ENCODE results near the gene NAMPT. TPM values are rescaled to one million over a fixed set of nuclear protein-coding genes. Genes with fewer than 3 reads are reported as not detected.

NAMPT gene
- total and polyA plus RNA-seq, 8 donors: 24.5 to 127 (median 59.1) TPM

- TF ChIP-seq CTCF (IDR thresholded peaks at IDR 0.05): no peak
- H3K9me3 ChIP-seq: no peaks in the 10 kb centered on the region
- H3K36me3 ChIP-seq: no peaks in the 10 kb centered on the region
- peak; percentile 88 to 94 (median 92) for ATAC-seq
- intact Hi-C loops (cut with DNase I): no loop called here
- 0 to 1% methylated on average over 55 to 70 of the region's 70 CpGs for WGBS, 2 donors
- H3K4me1 ChIP-seq: peaks cover 0 to 21% (median 10%) of the 10 kb centered on the region in 3 donors
- H3K27me3 ChIP-seq: no peaks in the 10 kb centered on the region
- H3K27ac ChIP-seq: peak overlapping the region; percentile 87 to 98 (median 92)
- peak overlapping the region; percentile 45 to 83 (median 57) for H3K4me3 ChIP-seq
- DNase-seq: peak; percentile 99 to 100 (median 100)
- FAIRE-seq: no peak
These were observed 470 bp upstream of the NAMPT start for GRCh38 chr7:106285051-106285854.

GRCh38 chr7:106283831-106284713, 711 bp downstream of the NAMPT start:
- DNase-seq: peak; percentile 49 to 82 (median 69)
- peak; percentile 29 for FAIRE-seq
- Histone ChIP-seq H3K27ac (peak overlapping the region; percentile 82 to 98 (median 92)), H3K27me3 (no peaks in the 10 kb centered on the region), H3K4me3 (peak overlapping the region; percentile 48 to 83 (median 57)), H3K4me1 (peaks cover 0 to 20% (median 8%) of the 10 kb centered on the region in 3 donors), H3K9me3 (no peaks in the 10 kb centered on the region), H3K36me3 (no peaks in the 10 kb centered on the region)
- intact Hi-C loops (cut with DNase I): loop anchor here in 1 of 3 donors (5.0 kb wide), 1 partner anchor 37 kb away; no protein-coding TSS in a partner anchor
- 0 to 1% methylated on average over 36 to 72 of the region's 72 CpGs for WGBS, 2 donors
- no peak for TF ChIP-seq CTCF (IDR thresholded peaks at IDR 0.05)
- ATAC-seq: peak; percentile 6 to 42 (median 12)

GRCh38 chr7:106283501-106283830, 1.3 kb downstream of the NAMPT start:
- peaks cover 0 to 20% (median 8%) of the 10 kb centered on the region in 3 donors for H3K4me1 ChIP-seq
- peak; percentile 83 for FAIRE-seq
- ATAC-seq: no peak

GRCh38 chr7:106282852-106283251, 1.9 kb downstream of the NAMPT start:
- Histone ChIP-seq H3K27me3 (no peaks in the 10 kb centered on the region), H3K36me3 (no peaks in the 10 kb centered on the region), H3K9me3 (no peaks in the 10 kb centered on the region), H3K27ac (peak overlapping the region in 2 of 4 donors; percentile 96 to 98), H3K4me1 (peaks cover 0 to 24% (median 8%) of the 10 kb centered on the region in 3 donors), H3K4me3 (peak overlapping the region in 2 of 4 donors; percentile 60 to 83)
- ATAC-seq (no peak), FAIRE-seq (no peak), DNase-seq (no peak)
- intact Hi-C loops (cut with DNase I): loop anchor here in 1 of 3 donors (5.0 kb wide), 1 partner anchor 36 kb away; no protein-coding TSS in a partner anchor
- TF ChIP-seq CTCF (IDR thresholded peaks at IDR 0.05): no peak
- WGBS, 2 donors: 58 to 65% methylated on average over 3 of the region's 3 CpGs

More at GRCh38 chr7:106283501-106283830, 1.3 kb downstream of the NAMPT start:
- Histone ChIP-seq H3K4me3 (peak overlapping the region in 3 of 4 donors; percentile 54 to 83 (median 60)), H3K36me3 (no peaks in the 10 kb centered on the region), H3K27ac (peak overlapping the region in 3 of 4 donors; percentile 87 to 98 (median 96)), H3K27me3 (no peaks in the 10 kb centered on the region), H3K9me3 (no peaks in the 10 kb centered on the region)
- WGBS, 2 donors: 7 to 8% methylated on average over 5 of the region's 5 CpGs
- intact Hi-C loops (cut with DNase I): loop anchor here in 1 of 3 donors (5.0 kb wide), 1 partner anchor 36 kb away; no protein-coding TSS in a partner anchor
- TF ChIP-seq CTCF (IDR thresholded peaks at IDR 0.05): no peak
- DNase-seq: no peak

All from pancreas (tissue), 10 donors.